Endothelial cell (in vitro differentiated cells): ENCODE results near the gene PALD1. TPM values are rescaled to one million over a fixed set of nuclear protein-coding genes. Genes with fewer than 3 reads are reported as not detected.

ENCODE experiments used
- DNase-seq: peaks from one replicate; pipeline ENCODE4 v3.0.0; 2021; ENCODE audit warnings: low spot score
- H3K27ac Mint-ChIP-seq: one replicate; pipeline ENCODE4 v1.8.0; 2021; ENCODE audit warnings: mixed read lengths, inconsistent platforms; ENCODE audit not compliant: unreplicated experiment
- H3K27me3 Mint-ChIP-seq: one replicate; pipeline ENCODE4 v1.8.0; 2021; ENCODE audit warnings: mild to moderate bottlenecking, moderate library complexity, mixed read lengths, inconsistent platforms; ENCODE audit not compliant: unreplicated experiment
- H3K36me3 Mint-ChIP-seq: one replicate; pipeline ENCODE4 v1.8.0; 2021; ENCODE audit warnings: mild to moderate bottlenecking, low read depth, mixed read lengths, inconsistent platforms; ENCODE audit not compliant: unreplicated experiment
- H3K4me1 Mint-ChIP-seq: one replicate; pipeline ENCODE4 v1.8.0; 2021; ENCODE audit warnings: mild to moderate bottlenecking, mixed read lengths, inconsistent platforms; ENCODE audit not compliant: unreplicated experiment
- H3K4me3 Mint-ChIP-seq: one replicate; pipeline ENCODE4 v1.8.0; 2021; ENCODE audit warnings: mild to moderate bottlenecking, mixed read lengths, inconsistent platforms; ENCODE audit not compliant: unreplicated experiment
- H3K9me3 Mint-ChIP-seq: one replicate; pipeline ENCODE4 v1.8.0; 2021; ENCODE audit warnings: mixed read lengths, inconsistent platforms; ENCODE audit not compliant: unreplicated experiment
- total RNA-seq: library from RNA; stranded (reverse); fragmentation: NEBNext Ultra II Directional; extraction: Animal tissue kit (Norgen Biotek cat#: 25700); gene quantifications from one replicate; pipeline ENCODE4 v1.2.1, GENCODE V29; 2021; ENCODE audit not compliant: unreplicated experiment
- TF ChIP-seq, protein P1 (sequence below): fragments of 200-600 bp; sonication (generic); IDR thresholded peaks from one replicate; pipeline ENCODE4 v1.5.0; 2021; ENCODE audit warnings: antibody characterized with exemption; ENCODE audit not compliant: unreplicated experiment

Gene PALD1
- total RNA-seq, 1 donor from 2014 or later = 166 TPM

- H3K4me1 Mint-ChIP-seq = peaks cover 4% of the 10 kb centered on the region
- no peak for DNase-seq
- no peaks in the 10 kb centered on the region for H3K9me3 Mint-ChIP-seq
- H3K4me3 Mint-ChIP-seq = no peak overlapping the region
- H3K36me3 Mint-ChIP-seq = peaks cover 3% of the 10 kb centered on the region
- peaks cover 2% of the 10 kb centered on the region for H3K27me3 Mint-ChIP-seq
- TF ChIP-seq, protein P1, sequence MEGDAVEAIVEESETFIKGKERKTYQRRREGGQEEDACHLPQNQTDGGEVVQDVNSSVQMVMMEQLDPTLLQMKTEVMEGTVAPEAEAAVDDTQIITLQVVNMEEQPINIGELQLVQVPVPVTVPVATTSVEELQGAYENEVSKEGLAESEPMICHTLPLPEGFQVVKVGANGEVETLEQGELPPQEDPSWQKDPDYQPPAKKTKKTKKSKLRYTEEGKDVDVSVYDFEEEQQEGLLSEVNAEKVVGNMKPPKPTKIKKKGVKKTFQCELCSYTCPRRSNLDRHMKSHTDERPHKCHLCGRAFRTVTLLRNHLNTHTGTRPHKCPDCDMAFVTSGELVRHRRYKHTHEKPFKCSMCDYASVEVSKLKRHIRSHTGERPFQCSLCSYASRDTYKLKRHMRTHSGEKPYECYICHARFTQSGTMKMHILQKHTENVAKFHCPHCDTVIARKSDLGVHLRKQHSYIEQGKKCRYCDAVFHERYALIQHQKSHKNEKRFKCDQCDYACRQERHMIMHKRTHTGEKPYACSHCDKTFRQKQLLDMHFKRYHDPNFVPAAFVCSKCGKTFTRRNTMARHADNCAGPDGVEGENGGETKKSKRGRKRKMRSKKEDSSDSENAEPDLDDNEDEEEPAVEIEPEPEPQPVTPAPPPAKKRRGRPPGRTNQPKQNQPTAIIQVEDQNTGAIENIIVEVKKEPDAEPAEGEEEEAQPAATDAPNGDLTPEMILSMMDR = no peak
- H3K27ac Mint-ChIP-seq = no peak overlapping the region
These were observed 137.4 kb downstream of the PALD1 start for GRCh38 chr10:70615784-70616522.

- H3K9me3 Mint-ChIP-seq = no peaks in the 10 kb centered on the region
- H3K4me3 Mint-ChIP-seq = no peak overlapping the region
These were observed 138.2 kb downstream of the PALD1 start for GRCh38 chr10:70616761-70617160.

More at GRCh38 chr10:70616761-70617160, 138.2 kb downstream of the PALD1 start:
- no peak for DNase-seq
- no peak overlapping the region for H3K27ac Mint-ChIP-seq
- TF ChIP-seq, protein P1 = no peak
- peaks cover 4% of the 10 kb centered on the region for H3K4me1 Mint-ChIP-seq
- H3K27me3 Mint-ChIP-seq = peaks cover 2% of the 10 kb centered on the region
- peaks cover 7% of the 10 kb centered on the region for H3K36me3 Mint-ChIP-seq

Other genes with a start within 250 kb of the PALD1 start
- gene PPA1, start 245.3 kb upstream of the PALD1 start, total RNA-seq = 56.3 TPM
- not detected for gene NPFFR1, start 194.8 kb upstream of the PALD1 start, total RNA-seq
- gene LRRC20, start 96.1 kb upstream of the PALD1 start, total RNA-seq = 9.2 TPM
- 146 TPM for gene EIF4EBP2, start 74.6 kb upstream of the PALD1 start, total RNA-seq
- 1.5 TPM for gene NODAL, start 37.1 kb upstream of the PALD1 start, total RNA-seq
- gene PRF1, start 124.0 kb downstream of the PALD1 start, total RNA-seq = not detected
- 1.1 TPM for gene ADAMTS14, start 193.7 kb downstream of the PALD1 start, total RNA-seq